ENCODE results near the gene LPP. TPM values are rescaled to one million over a fixed set of nuclear protein-coding genes. Genes with fewer than 3 reads are reported as not detected.

LPP gene
- polyA plus RNA-seq, 1 donor (not counting 4 experiments of a cell fraction or from before 2014, with no cell fraction given): 16.0 TPM

GRCh38 chr3:188185717-188186251 is 31.8 kb downstream of the LPP start:
- DNase-seq (ENCODE audit: low read depth, low spot score): no peak
- Histone ChIP-seq H3K27ac (ENCODE audit: control insufficient read depth, insufficient read depth, low read length) (peak overlapping the region; percentile 18), H3K4me1 (ENCODE audit: control insufficient read depth, extremely low read depth, insufficient read depth, low read length) (peaks cover 23% of the 10 kb centered on the region), H4K20me1 (ENCODE audit: control insufficient read depth, extremely low read depth, insufficient read depth, low read length) (peaks cover 10% of the 10 kb centered on the region), H3K9me1 (ENCODE audit: control insufficient read depth, extremely low read depth, insufficient read depth, low read length) (peaks cover 7% of the 10 kb centered on the region), H3K79me2 (ENCODE audit: control insufficient read depth, insufficient read depth, low read length) (peaks cover 46% of the 10 kb centered on the region), H3K9me3 (ENCODE audit: control insufficient read depth, low read depth, low read length) (no peaks in the 10 kb centered on the region), H3K27me3 (ENCODE audit: control insufficient read depth, extremely low read depth, insufficient read depth, low read length) (no peaks in the 10 kb centered on the region), H3K9ac (ENCODE audit: control insufficient read depth, extremely low read depth, insufficient read depth, low read length) (no peak overlapping the region), H3K36me3 (ENCODE audit: control insufficient read depth in 2 of 2, extremely low read depth in 1 of 2, insufficient read depth in 2 of 2, low read length in 2 of 2) (peaks cover 3% of the 10 kb centered on the region in 2 experiments), H2AFZ (ENCODE audit: control insufficient read depth, low read length) (no peak overlapping the region), H3K4me3 (ENCODE audit: control insufficient read depth in 2 of 3, extremely low read depth in 1 of 3, insufficient read depth in 2 of 3, low read depth in 1 of 3, low read length in 3 of 3) (peak overlapping the region in 1 of 3 experiments; percentile 20), H3K4me2 (ENCODE audit: control insufficient read depth, extremely low read depth, insufficient read depth, low read depth, low read length) (peak overlapping the region; percentile 36)
- no peak for TF ChIP-seq EZH2 (IDR thresholded peaks at IDR 0.05; ENCODE audit: low read length)
- no peak for TF ChIP-seq CTCF (optimal IDR thresholded peaks at IDR 0.05 in 1 of 3, IDR thresholded peaks at IDR 0.05 in 1 of 3, conservative IDR thresholded peaks at IDR 0.05 in 1 of 3; ENCODE audit: extremely low read depth in 1 of 3, insufficient read depth in 2 of 3, low read length in 3 of 3)
- dilution Hi-C loops (cut with MboI; ENCODE audit: extremely low pct_ligation_motif_present, low sequenced_read_pairs): no loop called here
- no peak for FAIRE-seq

DNA sequence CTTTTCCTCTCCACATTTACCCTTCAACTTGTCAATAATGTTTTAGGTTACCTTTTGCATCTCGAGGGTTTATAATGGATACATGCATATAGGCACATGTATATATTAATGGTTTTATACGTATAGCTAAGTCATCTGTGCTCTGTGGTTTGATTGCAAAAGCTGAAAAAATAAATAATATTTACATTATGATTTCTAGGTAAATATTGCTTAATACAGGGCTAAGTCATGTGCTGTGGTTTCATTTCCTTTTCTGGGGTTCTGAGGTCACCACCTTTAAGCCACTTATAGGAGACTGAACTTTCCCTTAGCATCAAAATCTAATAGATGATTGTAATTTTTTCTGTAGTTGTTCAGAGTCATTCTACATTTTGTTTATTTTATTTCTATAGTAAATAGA is 33.1 kb downstream of the LPP start:
- Histone ChIP-seq H3K4me2 (ENCODE audit: control insufficient read depth, extremely low read depth, insufficient read depth, low read depth, low read length) (no peak overlapping the region), H3K36me3 (ENCODE audit: control insufficient read depth in 2 of 2, extremely low read depth in 1 of 2, insufficient read depth in 2 of 2, low read length in 2 of 2) (peaks cover 0 to 6% of the 10 kb centered on the region in 2 experiments), H3K4me1 (ENCODE audit: control insufficient read depth, extremely low read depth, insufficient read depth, low read length) (peaks cover 23% of the 10 kb centered on the region), H4K20me1 (ENCODE audit: control insufficient read depth, extremely low read depth, insufficient read depth, low read length) (peaks cover 12% of the 10 kb centered on the region), H3K9ac (ENCODE audit: control insufficient read depth, extremely low read depth, insufficient read depth, low read length) (no peak overlapping the region), H3K4me3 (ENCODE audit: control insufficient read depth in 2 of 3, extremely low read depth in 1 of 3, insufficient read depth in 2 of 3, low read depth in 1 of 3, low read length in 3 of 3) (no peak overlapping the region), H3K9me3 (ENCODE audit: control insufficient read depth, low read depth, low read length) (no peaks in the 10 kb centered on the region), H2AFZ (ENCODE audit: control insufficient read depth, low read length) (no peak overlapping the region), H3K27me3 (ENCODE audit: control insufficient read depth, extremely low read depth, insufficient read depth, low read length) (no peaks in the 10 kb centered on the region), H3K79me2 (ENCODE audit: control insufficient read depth, insufficient read depth, low read length) (peaks cover 49% of the 10 kb centered on the region), H3K9me1 (ENCODE audit: control insufficient read depth, extremely low read depth, insufficient read depth, low read length) (peaks cover 7% of the 10 kb centered on the region), H3K27ac (ENCODE audit: control insufficient read depth, insufficient read depth, low read length) (no peak overlapping the region)
- no peak for FAIRE-seq
- dilution Hi-C loops (cut with MboI; ENCODE audit: extremely low pct_ligation_motif_present, low sequenced_read_pairs): no loop called here
- DNase-seq (ENCODE audit: low read depth, low spot score): no peak
- TF ChIP-seq CTCF (optimal IDR thresholded peaks at IDR 0.05 in 1 of 3, IDR thresholded peaks at IDR 0.05 in 1 of 3, conservative IDR thresholded peaks at IDR 0.05 in 1 of 3; ENCODE audit: extremely low read depth in 1 of 3, insufficient read depth in 2 of 3, low read length in 3 of 3) (no peak), EZH2 (IDR thresholded peaks at IDR 0.05; ENCODE audit: low read length) (no peak)

Data from keratinocyte (primary cell).